CD14-positive monocyte (primary cell): Measurements from ENCODE around the gene KLF14. TPM values are rescaled to one million over a fixed set of nuclear protein-coding genes. Genes with fewer than 3 reads are reported as not detected.
"Not testable (repeated sequence)": the region's sequence is repeated elsewhere in the genome, so short reads cannot be mapped to it uniquely, and the experiment has no call there.

Source experiments
- DNase-seq, 3 donors: peaks; one replicate each; pipeline ENCODE4 v3.0.0-alpha.2; 2011 to 2022
- H2AFZ ChIP-seq: 2 replicates; pipeline ENCODE4 v1.6.0; 2012; ENCODE audit warnings: mild to moderate bottlenecking, low read depth, low read length, inconsistent platforms; ENCODE audit not compliant: insufficient read depth, poor library complexity, severe bottlenecking
- H3K27ac ChIP-seq, 2 donors: 1 replicate in 1 of 2; 2 replicates in 1 of 2; pipeline ENCODE4 v1.5.1; 2012 to 2013; ENCODE audit warnings: low read length in 2 of 2, control low read depth in 1 of 2, inconsistent platforms in 1 of 2, low read depth in 1 of 2, mild to moderate bottlenecking in 1 of 2
- H3K27me3 ChIP-seq, 2 donors: one replicate each; pipeline versions ENCODE4 v1.6.0 to v1.6.1; 2011 to 2013; ENCODE audit warnings: low read length in 2 of 2; ENCODE audit not compliant: control insufficient read depth in 2 of 2, insufficient read depth in 2 of 2
- H3K36me3 ChIP-seq, 2 donors: replicated peaks in 1 of 2; 1 replicate in 1 of 2; 2 replicates in 1 of 2; pipeline versions ENCODE4 v1.5.1 to v1.6.1; 2012 to 2013; ENCODE audit warnings: low read length in 2 of 2, control low read depth in 1 of 2, inconsistent platforms in 1 of 2, mild to moderate bottlenecking in 1 of 2; ENCODE audit not compliant: insufficient read depth in 2 of 2, control insufficient read depth in 1 of 2
- H3K4me1 ChIP-seq, 2 donors: 1 replicate in 1 of 2; 2 replicates in 1 of 2; pipeline versions ENCODE4 v1.5.1 to v1.6.1; 2012 to 2013; ENCODE audit warnings: low read length in 2 of 2, control low read depth in 1 of 2, inconsistent platforms in 1 of 2, mild to moderate bottlenecking in 1 of 2, moderate library complexity in 1 of 2; ENCODE audit not compliant: insufficient read depth in 2 of 2, control insufficient read depth in 1 of 2
- H3K4me2 ChIP-seq: replicated peaks from 2 replicates; pipeline ENCODE3; 2012; ENCODE audit warnings: low read length, moderate library complexity, mild to moderate bottlenecking; ENCODE audit not compliant: poor library complexity, severe bottlenecking; ENCODE audit errors: extremely low read depth
- H3K4me3 ChIP-seq, 3 experiments: fragments of 200-600 bp in 1 of 3; sonication (generic) in 1 of 3; replicated peaks in 1 of 3; 1 replicate in 2 of 3; 2 replicates in 1 of 3; pipeline ENCODE4 v1.5.1; 2011 to 2013; ENCODE audit warnings: low read length in 3 of 3, mild to moderate bottlenecking in 3 of 3, control low read depth in 2 of 3, low read depth in 2 of 3, inconsistent platforms in 1 of 3, moderate library complexity in 1 of 3
- H3K79me2 ChIP-seq: 2 replicates; pipeline ENCODE4 v1.6.0; 2012; ENCODE audit warnings: mild to moderate bottlenecking, control low read depth, inconsistent platforms, low read length, moderate library complexity; ENCODE audit not compliant: insufficient read depth
- H3K9ac ChIP-seq: 2 replicates; pipeline ENCODE4 v1.6.0; 2017; ENCODE audit warnings: low read length, mild to moderate bottlenecking; ENCODE audit not compliant: insufficient read depth, poor library complexity, severe bottlenecking
- H3K9me3 ChIP-seq, 2 donors: replicated peaks in 1 of 2; 1 replicate in 1 of 2; 2 replicates in 1 of 2; pipeline versions ENCODE4 v1.5.1 to v1.6.1; 2012 to 2013; ENCODE audit warnings: low read length in 2 of 2, control low read depth in 1 of 2; ENCODE audit not compliant: control insufficient read depth in 1 of 2, insufficient read depth in 1 of 2
- H4K20me1 ChIP-seq: 2 replicates; pipeline ENCODE4 v1.6.0; 2012; ENCODE audit warnings: mild to moderate bottlenecking, low read length, control low read depth, moderate library complexity; ENCODE audit not compliant: insufficient read depth
- H3K27ac Mint-ChIP-seq, 7 donors: one replicate each; pipeline ENCODE4 v1.8.0; 2020; ENCODE audit warnings: mild to moderate bottlenecking in 7 of 7, mixed read lengths in 7 of 7, moderate library complexity in 6 of 7, inconsistent platforms in 2 of 7
- H3K27me3 Mint-ChIP-seq, 3 donors: one replicate each; pipeline ENCODE4 v1.8.0; 2021 to 2022; ENCODE audit warnings: low read depth in 3 of 3, mild to moderate bottlenecking in 3 of 3, mixed read lengths in 3 of 3, moderate library complexity in 3 of 3, inconsistent platforms in 1 of 3
- H3K36me3 Mint-ChIP-seq, 2 donors: one replicate each; pipeline ENCODE4 v1.8.0; 2020; ENCODE audit warnings: mixed read lengths in 2 of 2, inconsistent platforms in 1 of 2, mild to moderate bottlenecking in 1 of 2
- H3K4me1 Mint-ChIP-seq: one replicate; pipeline ENCODE4 v1.8.0; 2020; ENCODE audit warnings: mild to moderate bottlenecking, mixed read lengths
- H3K4me3 Mint-ChIP-seq, 2 donors: one replicate each; pipeline ENCODE4 v1.8.0; 2020; ENCODE audit warnings: mild to moderate bottlenecking in 2 of 2, mixed read lengths in 2 of 2, moderate library complexity in 1 of 2
- H3K9me3 Mint-ChIP-seq, 7 donors: one replicate each; pipeline ENCODE4 v1.8.0; 2020 to 2022; ENCODE audit warnings: mixed read lengths in 7 of 7, mild to moderate bottlenecking in 6 of 7, moderate library complexity in 6 of 7, inconsistent platforms in 2 of 7
- CTCF ChIP-seq: fragments of 200-600 bp; IDR thresholded peaks from one replicate; pipeline ENCODE4 v1.8.0; 2022; ENCODE audit warnings: antibody characterized with exemption, mild to moderate bottlenecking
- WGBS: methylation state at CpG from one replicate; pipeline ENCODE4 v1.1.5; 2013; ENCODE audit warnings: missing lambda C conversion rate; ENCODE audit not compliant: insufficient coverage; 5-methylcytosine and 5-hydroxymethylcytosine counted together
- intact Hi-C, 2 donors: fragments of 100-400 bp; cut with micrococcal nuclease; formaldehyde crosslinking; loops; one replicate each; pipeline versions ENCODE4 v1.15.0 to v1.15.1; 2023
- polyA plus RNA-seq, 3 donors: library from polyadenylated mRNA; depleted of rRNA in 1 of 3; unstranded in 2 of 3; stranded (reverse) in 1 of 3; fragments of 300-500 nt in 2 of 3; fragments of >200 nt in 1 of 3; fragmentation: Illumina TruSeq in 2 of 3; gene quantifications; 1 replicate in 2 of 3; 2 replicates in 1 of 3; pipeline ENCODE4 v1.2.3, GENCODE V29; 2012 to 2021

Gene KLF14
- polyA plus RNA-seq, 3 donors, result 0.09 TPM; not detected in 2

GRCh38 chr7:130697820-130698219, 36.2 kb downstream of the KLF14 start:
- intact Hi-C loops, result no loop called here
- no peaks in the 10 kb centered on the region for H3K9me3 Mint-ChIP-seq
- H3K9ac ChIP-seq, result no peak overlapping the region
- peak overlapping the region in 1 of 2 donors; percentile 15 for H3K4me3 Mint-ChIP-seq
- no peaks in the 10 kb centered on the region for H3K79me2 ChIP-seq
- H4K20me1 ChIP-seq, result no peaks in the 10 kb centered on the region
- no peaks in the 10 kb centered on the region for H3K36me3 Mint-ChIP-seq
- no peak for TF ChIP-seq CTCF
- no peak overlapping the region for H2AFZ ChIP-seq
- no peaks in the 10 kb centered on the region for H3K27me3 ChIP-seq
- H3K27ac Mint-ChIP-seq, result no peak overlapping the region
- no peak overlapping the region for H3K4me2 ChIP-seq
- H3K4me3 ChIP-seq, result no peak overlapping the region
- no peaks in the 10 kb centered on the region for H3K36me3 ChIP-seq
- H3K27ac ChIP-seq, result no peak overlapping the region
- H3K27me3 Mint-ChIP-seq, result peaks cover 0 to 4% (median 0%) of the 10 kb centered on the region in 3 donors
- no peak for DNase-seq
- WGBS, result no CpG with 5 or more reads among the region's 2 CpGs
- H3K9me3 ChIP-seq, result no peaks in the 10 kb centered on the region
- H3K4me1 Mint-ChIP-seq, result peaks cover 10% of the 10 kb centered on the region
- H3K4me1 ChIP-seq, result no peaks in the 10 kb centered on the region

GRCh38 chr7:130695840-130696239, 38.2 kb downstream of the KLF14 start:
- Histone ChIP-seq H3K27me3 (no peaks in the 10 kb centered on the region), H3K27ac (no peak overlapping the region), H3K4me3 (no peak overlapping the region), H2AFZ (no peak overlapping the region), H3K9ac (no peak overlapping the region), H3K4me2 (no peak overlapping the region), H3K36me3 (no peaks in the 10 kb centered on the region), H3K4me1 (no peaks in the 10 kb centered on the region), H3K79me2 (no peaks in the 10 kb centered on the region), H3K9me3 (no peaks in the 10 kb centered on the region), H4K20me1 (no peaks in the 10 kb centered on the region)
- no peak overlapping the region for H3K27ac Mint-ChIP-seq
- peak; percentile 46 for TF ChIP-seq CTCF
- intact Hi-C loops, result no loop called here
- peak; percentile 11 to 28 (median 18) for DNase-seq
- H3K9me3 Mint-ChIP-seq, result peaks cover 0 to 4% (median 2%) of the 10 kb centered on the region in 7 donors
- H3K4me1 Mint-ChIP-seq, result peaks cover 4% of the 10 kb centered on the region
- no peaks in the 10 kb centered on the region for H3K36me3 Mint-ChIP-seq
- WGBS, result 100% methylated on average over 1 of the region's 2 CpGs
- H3K27me3 Mint-ChIP-seq, result peaks cover 0 to 4% (median 0%) of the 10 kb centered on the region in 3 donors
- no peak overlapping the region for H3K4me3 Mint-ChIP-seq

GRCh38 chr7:130692396-130692795, 41.6 kb downstream of the KLF14 start:
- peaks cover 7 to 14% (median 9%) of the 10 kb centered on the region in 7 donors for H3K9me3 Mint-ChIP-seq
- H3K4me3 Mint-ChIP-seq, DNase-seq, H3K4me3 ChIP-seq, intact Hi-C loops, H4K20me1 ChIP-seq, H3K4me1 Mint-ChIP-seq, H3K27me3 Mint-ChIP-seq, H3K79me2 ChIP-seq, H3K9ac ChIP-seq, H2AFZ ChIP-seq, H3K27ac ChIP-seq, H3K4me2 ChIP-seq, H3K36me3 Mint-ChIP-seq, H3K27me3 ChIP-seq, H3K4me1 ChIP-seq, H3K27ac Mint-ChIP-seq, H3K36me3 ChIP-seq: not testable (repeated sequence)
- WGBS, result no CpG with 5 or more reads among the region's 1 CpG
- H3K9me3 ChIP-seq, result peaks cover 11 to 14% of the 10 kb centered on the region in 2 donors
